GM19463 (cell line): ENCODE results near the gene EIF4E2.

Experiments
- ATAC-seq: cut with Tn5 transposase; IDR thresholded peaks from one replicate; pipeline ENCODE4 v1.9.1; 2021; ENCODE audit warnings: mild to moderate bottlenecking, moderate library complexity; ENCODE audit not compliant: unreplicated experiment

The EIF4E2 gene

DNA sequence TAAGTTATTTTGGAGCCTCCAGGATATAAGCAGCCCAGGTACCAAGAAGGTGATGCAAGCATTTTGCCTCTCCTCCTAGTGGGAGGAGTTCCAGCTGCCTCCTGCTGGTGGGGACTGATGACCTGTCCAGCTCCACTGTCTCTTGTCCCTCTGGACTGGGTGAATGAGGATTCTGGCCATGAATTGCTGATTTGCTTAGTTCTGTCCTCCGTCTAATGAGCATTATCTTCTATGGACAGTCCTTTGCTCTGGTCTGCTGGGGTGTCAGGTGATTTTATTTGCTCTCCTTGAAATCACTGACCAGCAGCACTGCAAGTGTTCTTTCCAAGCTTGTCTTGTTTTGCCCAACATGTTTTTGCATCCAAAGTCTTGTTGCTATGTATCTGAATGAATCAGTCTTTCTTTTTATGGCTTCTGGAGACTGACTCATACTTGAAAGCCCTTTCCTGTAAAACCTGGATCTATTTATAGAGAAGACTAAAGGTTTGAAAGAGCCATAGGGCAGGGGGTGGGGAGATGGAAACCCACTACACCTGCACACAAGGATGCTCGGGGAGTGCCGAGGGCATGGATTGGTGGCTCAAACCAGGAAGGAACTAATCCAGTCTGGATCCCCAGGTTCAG lies 42.4 kb downstream of the EIF4E2 start:
- no peak for ATAC-seq

DNA sequence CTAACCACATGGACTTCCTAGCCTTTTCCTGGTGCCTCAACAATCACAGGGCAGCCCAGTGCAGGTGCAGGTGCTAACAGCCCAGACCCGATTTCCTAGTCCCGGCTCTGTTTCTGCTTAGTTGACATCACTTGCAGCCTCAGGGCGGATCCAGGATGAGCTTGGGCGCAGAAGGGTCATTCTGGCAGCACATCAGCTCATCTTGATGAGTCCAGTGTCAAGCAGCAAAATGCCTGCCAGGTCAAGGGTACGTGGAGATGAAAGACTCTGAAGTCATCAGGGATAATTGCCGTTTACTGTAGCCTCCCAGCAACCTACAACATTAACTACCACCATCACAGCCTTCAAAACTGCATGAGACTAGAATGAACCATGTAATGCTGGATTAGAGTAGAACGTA lies 43.5 kb downstream of the EIF4E2 start:
- no peak for ATAC-seq

DNA sequence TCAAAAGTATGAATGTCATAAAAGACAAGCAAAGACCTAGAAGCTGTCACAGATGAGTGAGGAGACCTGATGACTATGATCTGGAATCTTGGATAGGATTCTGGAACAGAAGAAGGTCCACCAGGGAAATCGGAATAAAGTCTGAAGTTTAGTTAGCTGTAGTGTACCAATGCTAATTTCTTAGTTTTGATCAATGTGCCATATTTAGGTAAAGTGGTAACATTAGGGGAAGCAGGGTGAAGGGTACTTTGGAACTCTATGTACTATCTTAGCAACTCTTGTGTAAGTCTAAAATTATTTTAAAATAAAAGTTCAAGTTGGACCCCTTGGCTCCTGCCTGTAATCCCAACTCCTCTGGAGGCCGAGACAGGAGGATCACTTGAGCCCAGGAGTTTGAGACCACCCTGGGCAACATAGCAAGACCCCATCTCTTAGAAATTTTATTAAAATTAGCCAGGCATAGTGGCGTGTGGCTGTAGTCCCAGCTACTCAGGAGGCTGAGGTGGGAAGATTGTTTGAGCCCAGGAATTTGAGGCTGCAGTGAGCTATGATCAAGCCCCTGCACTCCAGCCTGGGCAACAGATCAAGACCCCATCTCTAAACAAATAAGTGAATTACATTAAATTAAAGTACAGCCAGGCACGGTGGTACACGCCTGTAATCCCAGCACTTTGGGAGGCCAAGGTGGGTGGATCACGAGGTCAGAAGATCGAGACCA lies 47.0 kb downstream of the EIF4E2 start:
- ATAC-seq: no peak

DNA sequence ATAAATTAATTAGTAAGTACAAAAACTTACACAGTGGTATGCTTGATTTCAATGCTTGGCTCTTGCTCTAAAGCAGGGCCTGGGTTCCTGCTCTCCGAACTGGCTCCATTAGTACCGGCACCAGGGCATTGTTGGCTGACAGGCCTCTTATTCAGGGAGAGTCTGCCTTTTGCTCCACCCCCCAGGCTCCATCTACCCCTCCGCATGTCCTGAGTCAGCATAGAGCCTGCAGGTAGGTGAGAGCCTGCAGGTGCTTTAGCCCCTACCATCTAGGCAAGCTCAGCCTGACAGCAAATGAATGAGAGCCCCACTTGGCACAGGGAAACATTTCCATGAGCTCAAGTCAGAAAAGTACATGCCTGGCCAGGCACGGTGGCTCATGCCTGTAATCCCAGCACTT lies 47.8 kb downstream of the EIF4E2 start:
- ATAC-seq: no peak

DNA sequence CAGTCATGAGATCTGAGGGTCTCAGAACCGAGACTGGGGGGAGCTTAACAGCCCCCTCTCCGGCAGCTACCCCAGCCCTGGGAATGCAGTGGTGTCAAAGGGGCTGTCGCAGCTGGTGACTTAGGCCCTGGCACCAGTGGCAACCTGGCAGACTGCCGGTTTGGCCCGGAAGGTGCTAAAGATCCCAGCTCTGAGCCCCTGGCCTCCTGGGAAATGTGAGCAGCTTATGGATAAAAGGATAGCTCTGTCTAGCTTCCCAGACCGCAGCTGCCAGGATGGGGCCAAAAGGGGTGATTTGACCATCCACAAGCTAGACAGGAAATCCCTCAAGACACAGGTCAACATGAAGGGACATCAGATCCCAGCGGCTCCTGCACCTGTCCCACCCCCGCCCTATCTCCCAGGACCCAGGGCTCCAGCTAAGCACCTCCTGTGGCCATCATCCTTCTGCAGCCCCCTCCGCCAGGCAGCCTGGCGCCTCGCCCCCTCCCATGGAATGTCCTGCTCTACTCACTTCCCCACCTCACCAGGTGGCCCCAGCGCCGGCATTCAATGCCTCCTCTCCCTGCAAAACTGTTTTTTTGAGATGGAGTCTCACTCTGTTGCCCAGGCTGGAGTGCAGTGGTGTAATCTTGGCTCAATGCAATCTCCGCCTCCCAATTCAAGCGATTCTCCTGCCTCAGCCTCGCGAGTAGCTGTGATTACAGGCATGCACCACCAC lies 49.7 kb downstream of the EIF4E2 start:
- ATAC-seq: no peak

DNA sequence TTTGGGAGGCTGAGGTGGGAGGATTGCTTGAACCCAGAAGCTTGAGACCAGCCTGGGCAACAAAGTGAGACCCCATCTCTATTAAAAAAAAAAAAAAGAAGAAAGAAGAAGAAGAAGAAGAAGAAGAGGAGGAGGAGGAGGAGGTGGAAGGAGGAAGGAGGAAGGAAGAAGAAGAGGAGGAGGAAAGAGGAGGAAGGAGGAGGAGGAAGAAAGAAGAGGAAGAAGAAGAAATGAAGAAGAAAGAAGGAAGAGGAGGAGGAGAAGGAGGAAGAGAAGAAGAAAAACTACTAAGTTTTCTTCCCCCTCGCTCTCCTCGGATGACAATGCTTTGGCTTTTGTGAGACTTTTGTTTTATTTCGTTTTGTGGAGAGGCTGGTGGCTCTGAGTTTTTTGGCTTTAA lies 52.8 kb downstream of the EIF4E2 start:
- no peak for ATAC-seq

DNA sequence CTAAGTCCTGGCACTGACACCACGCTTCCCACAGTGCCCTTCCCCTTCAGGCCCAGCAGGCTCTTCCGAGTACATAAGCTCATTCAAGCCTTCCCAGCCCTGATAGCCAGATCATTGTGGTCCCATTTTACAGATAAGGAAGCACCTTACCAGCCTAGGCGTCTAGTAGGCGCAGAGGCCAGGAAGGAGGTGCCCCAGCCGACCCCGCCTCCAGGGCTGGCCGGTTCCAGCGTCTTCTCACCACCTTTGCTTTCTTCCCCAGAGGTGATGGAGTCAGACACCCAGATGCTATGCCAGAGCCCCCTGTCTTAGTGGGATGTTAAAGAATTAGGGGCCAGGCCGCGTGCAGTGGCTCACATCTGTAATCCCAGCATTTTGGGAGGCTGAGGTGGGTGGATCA lies 54.0 kb downstream of the EIF4E2 start:
- ATAC-seq: no peak

DNA sequence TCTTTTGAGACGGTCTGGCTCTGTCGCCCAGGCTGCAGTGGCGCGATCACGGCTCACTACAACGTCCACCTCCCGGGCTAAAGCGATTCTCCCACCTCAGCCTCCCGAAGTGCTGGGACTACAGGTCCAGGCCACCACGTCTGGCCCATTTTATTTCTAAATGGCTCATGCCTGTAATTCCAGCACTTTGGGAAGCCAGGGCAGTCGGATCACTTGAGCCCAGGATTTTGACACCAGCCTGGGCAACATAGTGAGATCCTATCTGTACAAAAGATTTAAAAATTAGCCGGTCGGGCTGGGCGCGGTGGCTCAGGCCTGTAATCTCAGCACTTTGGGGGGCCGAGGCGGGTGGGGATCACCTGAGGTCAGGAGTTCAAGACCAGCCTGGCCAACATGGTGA lies 56.5 kb downstream of the EIF4E2 start:
- no peak for ATAC-seq

DNA sequence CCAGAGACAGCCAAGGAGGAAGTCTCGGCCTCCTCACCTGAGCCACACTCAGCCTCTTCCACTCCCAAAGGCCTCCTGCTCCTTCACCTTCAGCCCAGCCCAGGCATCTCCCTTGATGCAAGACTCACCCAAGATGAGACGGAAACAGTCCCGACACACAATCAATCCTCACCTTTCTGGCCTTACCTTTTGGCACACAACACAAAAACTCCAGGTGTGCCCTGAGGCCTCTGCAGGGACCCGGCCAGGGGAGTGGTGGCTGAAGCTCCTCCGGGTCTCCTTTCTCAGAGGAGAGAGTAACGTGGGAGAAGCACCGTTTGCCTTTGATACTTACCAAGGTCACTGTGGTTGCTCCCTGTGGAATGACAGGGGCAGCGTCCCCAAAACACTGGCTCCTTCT lies 59.1 kb downstream of the EIF4E2 start:
- ATAC-seq: no peak

DNA sequence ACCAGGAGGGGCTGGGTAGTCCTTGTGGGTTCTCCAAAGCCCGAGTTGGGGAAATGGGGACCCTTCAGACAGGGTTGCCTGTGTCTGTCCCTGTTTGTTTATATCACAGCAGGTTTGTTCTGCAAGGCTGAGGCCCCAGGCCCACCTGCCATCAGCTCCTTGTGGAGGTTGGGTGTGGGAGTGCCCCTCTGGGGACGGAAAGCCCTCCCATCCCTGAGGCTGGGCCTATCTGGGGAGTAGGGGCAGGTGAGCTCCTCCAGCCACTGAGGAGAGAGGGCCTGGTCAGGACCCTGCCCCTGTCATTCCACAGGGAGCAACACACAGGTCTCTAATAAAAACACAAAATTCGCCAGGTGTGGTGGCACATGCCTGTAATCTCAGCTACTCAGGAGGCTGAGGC lies 59.6 kb downstream of the EIF4E2 start:
- ATAC-seq: no peak

DNA sequence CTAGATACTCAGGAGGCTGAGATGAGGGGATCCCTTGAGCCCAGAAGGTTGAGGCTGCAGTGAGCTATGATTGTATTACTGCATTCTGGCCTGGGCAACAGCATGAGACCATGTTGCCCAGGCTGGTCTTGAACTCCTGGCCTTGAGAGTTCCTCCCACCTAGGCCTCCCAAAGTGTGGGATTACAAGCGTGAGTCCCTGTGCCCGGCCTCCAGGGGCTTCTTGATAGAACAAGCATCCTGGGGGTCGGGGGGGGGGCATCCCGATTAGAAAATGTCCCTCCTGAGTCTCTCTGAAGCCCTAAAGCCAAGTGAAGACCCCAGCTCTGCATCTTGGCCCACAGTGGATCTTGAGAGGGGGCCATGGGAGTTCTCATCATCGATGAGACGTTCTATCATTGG lies 60.6 kb downstream of the EIF4E2 start:
- no peak for ATAC-seq

DNA sequence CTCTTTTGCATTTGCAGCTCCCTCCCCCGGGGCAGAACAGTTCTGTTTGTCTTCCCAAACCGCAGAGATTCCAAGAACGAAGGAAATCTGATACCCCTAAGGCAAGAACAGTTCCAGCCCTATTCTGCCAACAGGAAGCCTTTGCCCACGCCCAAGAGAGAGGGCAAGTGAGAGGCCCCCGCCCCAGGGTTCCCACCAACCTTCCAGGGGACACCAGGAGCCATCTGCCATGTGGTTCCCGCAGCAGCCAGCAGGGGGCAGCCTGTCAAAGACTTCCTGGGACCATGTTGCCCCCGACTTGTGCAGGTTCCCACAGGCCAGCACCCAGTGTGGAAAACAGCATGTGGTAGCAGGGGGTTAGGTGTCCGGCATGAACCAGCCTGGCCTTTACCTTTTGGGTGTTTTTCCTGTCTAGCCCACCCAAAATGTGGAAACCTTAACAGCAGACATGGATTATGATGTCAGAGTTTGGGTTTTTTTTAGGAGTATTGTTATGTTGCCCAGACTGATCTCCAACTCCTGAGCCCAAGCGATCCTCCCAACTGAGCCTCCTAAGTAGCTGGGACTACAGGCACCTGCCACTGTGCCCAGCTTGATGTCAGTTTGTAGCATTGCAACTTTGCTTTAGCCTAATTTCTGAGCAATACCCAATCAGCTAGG lies 61.2 kb downstream of the EIF4E2 start:
- no peak for ATAC-seq

DNA sequence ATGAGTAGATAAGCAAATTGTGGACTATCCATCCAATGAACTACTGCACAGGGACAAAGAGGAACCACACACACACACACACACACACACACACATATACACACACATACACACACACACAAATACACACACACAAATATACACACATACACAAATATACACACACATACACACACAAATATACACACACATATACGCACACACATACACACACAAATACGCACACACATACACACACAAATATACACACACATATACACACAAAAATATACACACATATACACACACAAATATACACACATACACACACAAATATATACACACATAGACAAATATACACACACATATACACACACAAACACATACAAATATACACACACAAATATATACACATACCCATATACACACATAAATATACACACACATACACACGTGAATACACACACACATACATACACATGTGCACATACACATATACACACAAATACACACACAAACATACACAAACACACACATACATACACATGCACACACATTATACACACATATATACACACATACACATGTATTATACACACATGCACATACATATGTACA lies 63.1 kb downstream of the EIF4E2 start:
- no peak for ATAC-seq

DNA sequence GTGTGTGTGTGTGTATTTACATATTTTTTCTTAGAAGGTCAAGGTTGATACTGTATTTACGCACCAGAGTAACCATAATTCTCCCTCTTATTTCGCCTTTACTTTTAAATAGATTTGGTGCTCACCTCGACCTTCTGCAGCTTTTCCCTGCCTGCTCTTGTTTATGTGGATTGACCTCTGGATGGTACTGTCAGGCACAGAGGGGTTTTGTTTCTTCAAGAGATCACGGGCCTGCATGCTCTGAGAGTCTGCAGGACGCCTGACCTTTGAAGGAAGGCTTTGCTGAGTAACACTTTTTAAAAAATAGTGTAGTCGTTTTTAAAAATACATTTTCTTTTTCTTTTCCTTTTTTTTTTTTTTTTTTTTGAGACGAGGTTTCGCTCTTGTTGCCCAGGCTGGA lies 64.8 kb downstream of the EIF4E2 start:
- ATAC-seq: no peak
